Ureter (tissue), 1 donor: Measurements from ENCODE around the gene MRPL52. TPM values are rescaled to one million over a fixed set of nuclear protein-coding genes. Genes with fewer than 3 reads are reported as not detected.
"Not testable (repeated sequence)": the region's sequence is repeated elsewhere in the genome, so short reads cannot be mapped to it uniquely, and the experiment has no call there.

Source experiments
- DNase-seq: peaks from one replicate; pipeline ENCODE4 v3.0.0-alpha.2; 2020; ENCODE audit warnings: low spot score
- total RNA-seq: library from RNA; stranded (reverse); gene quantifications from one replicate; pipeline ENCODE4 v1.2.4, GENCODE V29; 2023
- donor health status: DM: yes; HTN: yes; CAD: no.

The MRPL52 gene
- total RNA-seq, 1 donor from 2014 or later: 77.8 TPM

DNA sequence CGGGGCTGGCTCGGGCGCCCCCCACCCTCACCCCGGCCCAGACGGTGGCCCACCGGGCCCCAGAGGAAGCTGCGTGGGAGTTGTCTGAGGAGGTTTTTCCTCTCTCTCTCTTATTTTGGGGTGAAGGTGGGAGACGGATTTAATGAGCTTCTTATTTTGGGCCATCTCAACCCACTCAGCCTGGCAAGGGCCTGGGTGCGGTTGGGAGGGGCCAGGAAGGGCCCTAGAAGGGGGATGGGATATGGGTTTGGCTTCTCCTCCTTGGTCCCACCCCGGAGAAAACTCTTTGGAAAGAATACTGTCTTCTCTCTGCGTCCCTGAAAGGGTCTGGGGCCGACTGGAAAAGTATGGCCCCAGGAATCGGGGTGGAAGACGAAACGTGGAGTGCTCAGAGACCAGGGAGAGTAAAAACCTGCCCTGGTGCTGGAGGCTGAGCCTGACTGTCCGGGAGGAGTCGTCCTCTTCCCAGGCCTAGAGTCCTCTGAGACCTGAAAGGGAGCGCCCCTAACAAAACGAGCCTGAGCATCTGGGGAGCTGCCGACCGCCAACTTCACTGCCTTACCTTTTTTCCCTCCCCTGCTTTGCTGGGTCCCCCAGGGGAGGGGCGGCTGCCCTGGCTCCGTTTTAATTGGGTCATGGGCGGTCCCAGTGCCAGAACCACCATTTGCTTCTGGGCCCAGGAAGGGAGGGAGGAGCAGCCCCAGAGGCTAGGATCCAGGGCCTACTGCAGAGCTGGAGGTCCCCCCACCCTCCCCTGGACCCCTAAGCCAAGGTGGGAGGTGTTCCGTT is 8.3 kb downstream of the MRPL52 start:
- peak; percentile 84 for DNase-seq

DNA sequence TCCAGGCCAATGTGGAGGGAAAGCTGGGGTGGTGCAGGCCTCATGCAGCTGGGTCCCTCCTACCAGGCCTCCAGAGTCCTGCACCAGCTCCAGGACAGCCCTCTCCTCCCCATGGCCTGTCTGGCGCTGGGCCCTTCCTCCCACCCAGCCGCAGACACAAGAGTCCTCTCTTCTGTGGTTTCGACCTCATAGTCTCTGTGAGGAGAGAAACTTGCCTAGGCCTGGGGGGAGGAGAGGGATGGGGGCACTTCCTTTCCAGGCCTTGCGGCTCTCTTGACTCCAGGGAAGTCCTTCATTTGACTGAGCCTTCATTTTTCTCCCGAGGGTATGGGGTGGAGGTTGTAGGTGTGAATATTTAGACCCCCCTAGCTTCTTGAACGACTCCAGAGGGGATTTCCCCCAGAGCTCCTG is 8.9 kb downstream of the MRPL52 start:
- no peak for DNase-seq

DNA sequence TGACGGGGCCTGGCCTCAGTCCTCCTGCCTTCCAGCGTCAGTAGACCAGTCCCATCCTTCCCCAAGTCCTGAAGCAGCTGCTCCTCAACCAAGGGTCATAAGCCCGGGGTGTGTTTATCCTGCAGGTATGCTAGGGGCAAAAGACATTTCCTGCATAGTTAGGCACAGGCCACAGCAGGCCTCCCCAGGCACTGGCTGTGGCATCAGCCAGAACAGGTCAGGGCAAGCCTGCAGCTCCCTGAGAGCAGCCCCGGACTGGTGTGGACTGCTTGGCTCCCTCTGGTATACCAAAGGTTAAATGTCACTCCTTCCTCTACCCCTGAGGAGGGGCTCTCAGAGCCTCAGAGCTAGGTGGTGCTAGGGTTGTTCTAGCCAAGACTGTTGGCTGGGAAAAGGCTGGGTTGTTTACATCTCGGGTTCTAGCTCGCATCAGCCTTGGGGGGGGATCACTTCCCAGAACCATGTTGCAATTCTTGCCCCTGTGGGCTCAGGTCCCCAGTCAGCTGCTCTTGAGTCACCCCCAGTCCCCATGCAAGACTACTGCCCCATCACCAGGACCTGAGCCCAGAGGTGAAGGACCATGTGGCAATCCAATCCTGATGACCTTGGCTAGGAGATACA is 9.6 kb downstream of the MRPL52 start:
- DNase-seq: peak; percentile 74

DNA sequence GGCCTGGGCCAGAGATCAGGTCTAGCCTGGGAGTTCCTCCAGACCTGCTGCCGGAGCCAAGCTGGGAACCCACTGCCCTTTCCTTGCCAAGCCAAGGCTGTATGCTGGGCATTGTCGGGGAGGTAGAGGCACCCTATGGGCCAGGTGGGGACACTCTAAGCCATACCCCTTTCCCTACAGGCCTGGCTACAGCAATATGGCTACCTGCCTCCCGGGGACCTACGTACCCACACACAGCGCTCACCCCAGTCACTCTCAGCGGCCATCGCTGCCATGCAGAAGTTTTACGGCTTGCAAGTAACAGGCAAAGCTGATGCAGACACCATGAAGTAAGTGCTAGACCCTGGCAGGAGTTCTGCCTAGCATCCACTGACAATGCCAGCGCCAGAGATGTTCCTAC is 11.6 kb downstream of the MRPL52 start:
- no peak for DNase-seq

DNA sequence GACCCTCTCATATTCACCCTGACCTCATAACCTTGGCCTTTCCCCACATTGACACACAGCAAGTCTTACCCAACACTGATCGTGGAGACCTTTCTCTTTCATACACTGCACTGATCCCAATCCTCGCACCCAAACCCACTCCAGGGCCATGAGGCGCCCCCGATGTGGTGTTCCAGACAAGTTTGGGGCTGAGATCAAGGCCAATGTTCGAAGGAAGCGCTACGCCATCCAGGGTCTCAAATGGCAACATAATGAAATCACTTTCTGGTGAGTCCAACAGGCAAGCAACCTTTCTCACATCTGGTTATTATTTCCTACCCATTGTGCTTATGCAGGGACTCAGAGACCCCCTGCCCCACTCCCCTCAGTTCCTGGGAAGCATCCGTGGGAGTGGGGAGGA is 12.1 kb downstream of the MRPL52 start:
- no peak for DNase-seq

DNA sequence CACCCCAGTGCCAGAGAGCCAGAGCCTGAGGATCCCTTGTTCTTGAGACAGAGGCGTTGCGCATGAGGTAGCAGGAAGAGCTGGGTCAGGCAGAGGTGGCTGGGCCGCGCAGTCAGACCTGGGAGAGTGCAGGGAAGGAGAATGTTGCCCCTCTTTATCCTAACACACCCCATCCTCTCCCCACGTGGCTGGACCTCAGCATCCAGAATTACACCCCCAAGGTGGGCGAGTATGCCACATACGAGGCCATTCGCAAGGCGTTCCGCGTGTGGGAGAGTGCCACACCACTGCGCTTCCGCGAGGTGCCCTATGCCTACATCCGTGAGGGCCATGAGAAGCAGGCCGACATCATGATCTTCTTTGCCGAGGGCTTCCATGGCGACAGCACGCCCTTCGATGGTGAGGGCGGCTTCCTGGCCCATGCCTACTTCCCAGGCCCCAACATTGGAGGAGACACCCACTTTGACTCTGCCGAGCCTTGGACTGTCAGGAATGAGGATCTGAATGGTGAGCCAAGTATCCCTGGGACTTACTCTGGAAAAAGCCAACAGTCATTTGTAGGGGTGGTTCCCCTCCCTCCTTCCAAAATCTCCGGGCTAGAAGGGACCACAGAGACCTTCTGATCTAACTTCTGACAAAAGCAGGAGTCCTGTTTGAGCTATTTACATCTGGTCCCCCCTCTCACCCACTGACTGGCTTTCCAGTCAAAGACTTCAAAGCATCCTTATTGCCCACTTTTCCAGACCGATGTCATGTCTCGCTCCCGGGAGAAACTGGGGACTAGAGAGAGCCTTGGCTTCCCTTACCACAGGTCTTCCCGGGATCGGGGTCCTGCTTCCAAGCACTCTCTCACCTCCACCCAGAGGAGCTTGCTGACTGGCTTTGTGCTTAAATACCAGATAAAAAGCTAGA is 12.8 kb downstream of the MRPL52 start:
- DNase-seq: no peak

DNA sequence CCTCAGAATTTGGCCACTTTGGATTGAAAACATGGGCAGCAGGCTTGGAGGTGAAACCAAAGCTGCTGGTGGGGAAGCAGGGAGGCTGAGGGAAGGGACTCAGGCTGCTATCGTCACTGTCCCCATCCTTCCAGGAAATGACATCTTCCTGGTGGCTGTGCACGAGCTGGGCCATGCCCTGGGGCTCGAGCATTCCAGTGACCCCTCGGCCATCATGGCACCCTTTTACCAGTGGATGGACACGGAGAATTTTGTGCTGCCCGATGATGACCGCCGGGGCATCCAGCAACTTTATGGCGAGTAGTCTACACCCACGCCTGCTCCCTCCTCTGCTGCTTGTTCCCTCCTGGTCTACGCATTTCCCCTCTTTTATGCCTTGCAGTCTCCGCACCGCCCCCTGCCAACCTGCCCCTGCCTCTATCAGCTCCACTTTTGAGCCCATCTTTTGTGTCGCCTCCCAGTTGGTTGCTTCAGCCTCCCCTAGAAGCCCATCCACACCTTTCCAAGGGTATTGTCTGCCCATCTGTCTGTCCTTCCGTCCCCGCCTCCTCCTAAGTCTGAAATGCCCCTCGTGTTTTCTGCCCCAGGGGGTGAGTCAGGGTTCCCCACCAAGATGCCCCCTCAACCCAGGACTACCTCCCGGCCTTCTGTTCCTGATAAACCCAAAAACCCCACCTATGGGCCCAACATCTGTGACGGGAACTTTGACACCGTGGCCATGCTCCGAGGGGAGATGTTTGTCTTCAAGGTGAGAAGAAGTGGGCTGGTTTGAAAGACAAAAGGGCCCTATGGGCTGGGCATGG is 13.6 kb downstream of the MRPL52 start:
- DNase-seq: no peak

DNA sequence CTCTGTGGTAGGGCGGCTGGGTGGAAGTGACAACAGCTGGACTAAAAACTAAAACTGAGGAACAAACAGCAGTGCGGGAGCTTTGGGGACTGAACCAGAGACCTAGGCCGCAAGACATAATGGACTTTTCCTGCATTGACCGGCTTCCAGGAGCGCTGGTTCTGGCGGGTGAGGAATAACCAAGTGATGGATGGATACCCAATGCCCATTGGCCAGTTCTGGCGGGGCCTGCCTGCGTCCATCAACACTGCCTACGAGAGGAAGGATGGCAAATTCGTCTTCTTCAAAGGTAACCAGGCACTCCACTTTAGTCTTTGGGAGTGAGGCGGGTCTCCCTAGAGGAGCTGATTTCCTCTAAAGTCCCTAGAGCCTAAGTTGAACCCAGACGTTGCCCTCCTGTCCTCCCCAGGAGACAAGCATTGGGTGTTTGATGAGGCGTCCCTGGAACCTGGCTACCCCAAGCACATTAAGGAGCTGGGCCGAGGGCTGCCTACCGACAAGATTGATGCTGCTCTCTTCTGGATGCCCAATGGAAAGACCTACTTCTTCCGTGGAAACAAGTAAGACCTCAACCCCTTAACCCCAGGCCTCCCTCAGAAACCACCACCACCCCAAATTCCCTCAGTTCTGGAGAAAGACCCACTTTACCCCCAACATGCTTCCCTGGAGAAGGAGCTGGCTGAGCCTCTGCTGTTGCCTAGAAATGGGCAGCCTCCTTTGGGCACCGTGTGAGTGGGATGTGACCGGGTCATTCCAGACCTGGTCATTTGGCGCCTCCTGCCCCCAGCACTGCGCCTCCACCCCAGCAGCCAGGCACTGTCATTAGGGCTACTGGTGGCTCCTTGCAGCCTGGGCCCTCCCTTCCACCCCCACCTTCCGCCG is 14.8 kb downstream of the MRPL52 start:
- DNase-seq: no peak

DNA sequence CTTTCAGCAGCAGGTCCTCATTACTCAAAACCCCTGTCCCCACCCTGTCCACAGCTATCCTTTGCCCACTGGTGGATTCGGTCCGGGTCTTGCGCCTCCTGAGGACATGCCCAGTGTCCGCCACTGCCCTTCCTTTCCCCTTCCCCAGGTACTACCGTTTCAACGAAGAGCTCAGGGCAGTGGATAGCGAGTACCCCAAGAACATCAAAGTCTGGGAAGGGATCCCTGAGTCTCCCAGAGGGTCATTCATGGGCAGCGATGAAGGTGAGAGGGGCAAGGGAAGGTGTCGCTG is 15.4 kb downstream of the MRPL52 start:
- no peak for DNase-seq

DNA sequence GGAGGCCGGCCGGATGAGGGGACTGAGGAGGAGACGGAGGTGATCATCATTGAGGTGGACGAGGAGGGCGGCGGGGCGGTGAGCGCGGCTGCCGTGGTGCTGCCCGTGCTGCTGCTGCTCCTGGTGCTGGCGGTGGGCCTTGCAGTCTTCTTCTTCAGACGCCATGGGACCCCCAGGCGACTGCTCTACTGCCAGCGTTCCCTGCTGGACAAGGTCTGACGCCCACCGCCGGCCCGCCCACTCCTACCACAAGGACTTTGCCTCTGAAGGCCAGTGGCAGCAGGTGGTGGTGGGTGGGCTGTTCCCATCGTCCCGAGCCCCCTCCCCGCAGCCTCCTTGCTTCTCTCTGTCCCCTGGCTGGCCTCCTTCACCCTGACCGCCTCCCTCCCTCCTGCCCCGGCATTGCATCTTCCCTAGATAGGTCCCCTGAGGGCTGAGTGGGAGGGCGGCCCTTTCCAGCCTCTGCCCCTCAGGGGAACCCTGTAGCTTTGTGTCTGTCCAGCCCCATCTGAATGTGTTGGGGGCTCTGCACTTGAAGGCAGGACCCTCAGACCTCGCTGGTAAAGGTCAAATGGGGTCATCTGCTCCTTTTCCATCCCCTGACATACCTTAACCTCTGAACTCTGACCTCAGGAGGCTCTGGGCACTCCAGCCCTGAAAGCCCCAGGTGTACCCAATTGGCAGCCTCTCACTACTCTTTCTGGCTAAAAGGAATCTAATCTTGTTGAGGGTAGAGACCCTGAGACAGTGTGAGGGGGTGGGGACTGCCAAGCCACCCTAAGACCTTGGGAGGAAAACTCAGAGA is 16.3 kb downstream of the MRPL52 start:
- DNase-seq: no peak

DNA sequence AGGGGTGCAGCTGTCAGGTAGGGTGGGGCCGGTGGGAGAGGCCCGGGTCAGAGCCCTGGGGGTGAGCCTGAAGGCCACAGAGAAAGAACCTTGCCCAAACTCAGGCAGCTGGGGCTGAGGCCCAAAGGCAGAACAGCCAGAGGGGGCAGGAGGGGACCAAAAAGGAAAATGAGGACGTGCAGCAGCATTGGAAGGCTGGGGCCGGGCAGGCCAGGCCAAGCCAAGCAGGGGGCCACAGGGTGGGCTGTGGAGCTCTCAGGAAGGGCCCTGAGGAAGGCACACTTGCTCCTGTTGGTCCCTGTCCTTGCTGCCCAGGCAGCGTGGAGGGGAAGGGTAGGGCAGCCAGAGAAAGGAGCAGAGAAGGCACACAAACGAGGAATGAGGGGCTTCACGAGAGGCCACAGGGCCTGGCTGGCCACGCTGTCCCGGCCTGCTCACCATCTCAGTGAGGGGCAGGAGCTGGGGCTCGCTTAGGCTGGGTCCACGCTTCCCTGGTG is 17.2 kb downstream of the MRPL52 start:
- no peak for DNase-seq

DNA sequence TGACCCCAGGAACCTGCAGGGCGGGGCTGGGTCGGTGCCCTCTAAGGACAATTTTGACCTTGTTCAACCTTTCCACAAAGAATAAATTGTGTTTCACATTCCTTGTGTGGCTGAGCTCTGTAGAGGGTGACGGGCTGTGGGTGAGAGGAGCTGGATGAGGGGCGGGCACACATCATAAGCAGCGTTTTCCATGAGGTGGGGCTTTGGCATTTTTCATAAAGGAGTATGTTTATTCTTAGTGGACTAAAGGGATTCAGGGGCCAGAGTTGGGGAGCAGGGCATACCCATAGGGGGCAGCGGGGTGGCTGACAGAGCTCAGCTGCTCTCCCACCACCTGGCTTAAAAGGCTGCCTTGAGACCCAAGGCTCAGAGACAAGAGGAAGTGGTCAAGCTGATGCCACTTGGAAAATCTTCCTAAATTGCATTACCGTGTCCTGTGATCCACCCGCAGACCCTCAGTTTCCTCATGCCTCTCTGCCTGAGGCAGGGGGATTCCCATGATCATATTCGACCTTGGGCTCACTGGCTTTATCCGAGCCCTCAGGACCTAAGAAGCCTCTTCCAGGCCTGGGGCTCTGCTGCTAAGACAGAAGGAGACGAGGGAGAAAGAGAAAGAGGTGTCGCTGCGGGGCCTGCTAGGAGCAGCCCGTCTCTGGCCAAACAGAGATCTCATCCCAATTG is 18.1 kb downstream of the MRPL52 start:
- DNase-seq: no peak

DNA sequence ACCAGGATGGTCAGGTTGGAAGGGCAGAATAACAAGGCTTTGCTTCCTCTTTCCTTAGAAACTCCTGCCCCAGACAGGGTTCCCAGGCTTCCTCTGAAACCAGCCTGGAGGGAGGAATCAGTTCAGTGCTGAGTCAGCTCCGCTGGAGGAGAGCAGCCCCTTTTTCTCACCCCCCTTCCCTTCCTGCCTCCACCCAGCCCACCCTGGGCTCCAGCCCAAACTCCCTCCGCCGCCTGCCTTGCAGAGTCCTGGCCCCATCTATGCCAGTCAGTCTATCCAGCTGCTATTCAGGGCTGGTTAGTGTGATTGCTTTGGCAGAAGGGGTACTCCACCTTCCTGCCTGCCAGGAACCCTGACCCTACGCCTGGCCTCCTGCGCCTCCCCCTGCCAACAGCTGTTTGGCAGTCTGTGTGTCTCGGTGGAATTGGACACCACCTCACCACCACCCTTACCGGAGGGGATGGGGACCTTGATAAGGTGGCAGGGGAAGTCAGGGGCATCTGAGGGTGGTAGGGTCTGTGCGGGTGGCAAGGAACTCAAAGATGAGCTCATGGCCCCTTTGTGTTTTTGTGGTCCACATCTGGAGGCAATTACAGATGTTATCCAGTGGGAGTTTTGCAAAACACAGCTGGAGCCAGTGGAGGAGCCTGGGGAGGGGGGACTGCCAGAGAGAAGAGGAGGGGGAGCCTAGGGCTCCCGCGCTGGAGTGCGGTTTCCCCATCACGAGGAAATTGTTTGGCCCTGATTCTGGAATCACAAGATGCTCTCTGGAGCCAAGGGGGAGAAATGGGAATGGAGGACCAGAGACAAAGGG is 18.9 kb downstream of the MRPL52 start:
- DNase-seq: peak; percentile 82

DNA sequence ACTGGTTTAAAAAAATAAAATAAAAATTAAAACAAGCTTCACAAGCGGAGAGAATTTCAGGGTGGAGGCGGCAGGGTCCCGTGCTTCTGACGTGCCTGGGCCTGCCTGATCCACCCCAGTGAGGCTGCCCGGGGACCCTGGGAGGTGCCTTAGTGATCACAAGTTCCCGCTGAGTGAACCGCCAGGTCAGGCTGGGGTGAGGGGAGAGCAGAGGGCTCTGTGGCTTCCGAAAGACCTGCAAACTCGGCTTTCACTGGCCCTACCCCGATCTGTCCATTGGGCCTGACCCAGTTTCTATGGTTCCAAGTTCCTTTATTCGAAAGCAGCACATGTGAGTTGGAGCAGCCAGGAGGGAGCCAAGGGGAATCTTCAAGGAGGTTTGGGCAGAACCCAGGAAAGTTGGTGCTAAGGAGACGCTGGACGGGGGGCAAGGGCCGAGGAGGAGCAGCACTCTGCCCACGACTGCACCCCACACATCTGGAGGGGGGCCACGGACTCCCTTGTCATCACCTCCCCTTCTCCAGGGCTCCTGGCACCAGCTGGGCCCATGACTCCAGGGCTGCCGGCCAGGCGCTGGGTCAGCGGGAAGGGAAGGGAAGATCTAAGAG is 19.6 kb downstream of the MRPL52 start:
- DNase-seq: peak; percentile 84

DNA sequence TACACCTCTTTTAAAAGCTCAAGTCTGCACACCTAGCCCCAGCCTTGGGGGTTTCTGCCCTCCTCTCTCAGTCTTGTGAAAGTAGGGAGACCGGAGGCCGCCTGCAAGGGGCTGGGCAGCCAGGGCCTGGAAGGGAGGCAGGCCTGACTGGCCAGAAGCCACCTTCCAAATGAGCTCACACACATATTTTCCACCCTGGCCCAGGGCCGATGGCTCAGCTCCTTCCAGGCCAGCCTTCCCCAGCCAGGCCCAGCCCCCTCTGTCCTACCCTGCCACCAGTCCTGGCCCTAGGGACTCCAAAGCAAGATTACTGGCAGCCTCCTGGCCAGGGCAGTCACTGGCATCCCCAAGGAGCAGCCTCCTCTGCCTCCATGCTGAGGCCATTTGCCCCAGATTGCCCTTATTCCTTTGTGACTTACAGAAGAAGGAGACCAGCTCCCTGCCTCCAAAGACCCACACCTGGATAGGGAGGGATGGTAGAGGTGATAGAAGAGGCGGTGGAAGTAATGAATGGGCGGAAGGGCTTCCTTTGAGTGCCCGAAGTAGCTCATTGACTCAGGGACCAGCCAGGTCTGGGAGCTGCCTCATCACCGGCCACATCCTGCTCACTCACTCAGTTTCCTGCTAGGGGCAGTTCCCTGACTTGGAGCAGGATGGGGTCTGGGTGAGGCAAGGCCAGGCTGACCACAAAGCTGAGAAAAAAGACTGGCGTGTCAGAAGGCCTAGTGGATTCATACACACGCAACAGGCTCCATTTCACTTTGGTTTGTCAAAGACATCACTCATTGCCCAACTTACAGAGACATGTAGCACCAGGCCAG is 21.5 kb downstream of the MRPL52 start:
- DNase-seq: peak; percentile 90

DNA sequence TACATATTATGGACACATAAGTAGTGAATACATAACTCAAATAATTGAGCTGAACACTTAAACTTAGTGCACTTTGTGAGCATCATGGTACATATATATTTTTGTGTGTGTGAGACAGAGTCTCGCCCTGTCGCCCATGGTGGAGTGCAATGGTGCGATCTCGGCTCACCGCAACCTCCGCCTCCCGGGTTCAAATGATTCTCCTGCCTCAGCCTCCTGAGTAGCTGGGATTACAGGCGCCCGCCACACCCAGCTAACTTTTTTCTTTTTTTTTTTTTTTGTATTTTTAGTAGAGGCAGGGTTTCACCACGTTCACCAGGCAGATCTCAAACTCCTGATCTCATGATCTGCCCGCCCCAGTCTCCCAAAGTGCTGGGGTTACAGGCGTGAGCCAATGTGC is 22.5 kb downstream of the MRPL52 start:
- not testable (repeated sequence) for DNase-seq

DNA sequence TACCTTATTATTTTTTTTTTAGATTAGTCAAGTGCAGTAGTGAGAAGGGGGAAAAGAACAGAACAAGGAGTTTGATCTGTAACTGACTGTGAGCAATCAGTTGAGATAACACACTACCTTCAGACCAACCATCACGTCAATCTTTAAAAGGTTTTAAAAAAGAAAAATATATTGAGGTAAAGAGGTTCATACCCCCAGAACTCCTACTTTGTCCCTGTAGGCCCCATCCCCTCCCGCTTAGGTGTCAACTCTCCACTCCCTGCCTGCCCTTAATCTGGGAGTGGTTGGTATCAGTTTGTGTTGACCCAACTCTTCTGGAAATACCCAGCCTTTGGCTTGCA is 22.9 kb downstream of the MRPL52 start:
- no peak for DNase-seq
